ENCODE data around the gene CBLC.
"Not testable (repeated sequence)": the region's sequence is repeated elsewhere in the genome, so short reads cannot be mapped to it uniquely, and the experiment has no call there.

CBLC gene

DNA sequence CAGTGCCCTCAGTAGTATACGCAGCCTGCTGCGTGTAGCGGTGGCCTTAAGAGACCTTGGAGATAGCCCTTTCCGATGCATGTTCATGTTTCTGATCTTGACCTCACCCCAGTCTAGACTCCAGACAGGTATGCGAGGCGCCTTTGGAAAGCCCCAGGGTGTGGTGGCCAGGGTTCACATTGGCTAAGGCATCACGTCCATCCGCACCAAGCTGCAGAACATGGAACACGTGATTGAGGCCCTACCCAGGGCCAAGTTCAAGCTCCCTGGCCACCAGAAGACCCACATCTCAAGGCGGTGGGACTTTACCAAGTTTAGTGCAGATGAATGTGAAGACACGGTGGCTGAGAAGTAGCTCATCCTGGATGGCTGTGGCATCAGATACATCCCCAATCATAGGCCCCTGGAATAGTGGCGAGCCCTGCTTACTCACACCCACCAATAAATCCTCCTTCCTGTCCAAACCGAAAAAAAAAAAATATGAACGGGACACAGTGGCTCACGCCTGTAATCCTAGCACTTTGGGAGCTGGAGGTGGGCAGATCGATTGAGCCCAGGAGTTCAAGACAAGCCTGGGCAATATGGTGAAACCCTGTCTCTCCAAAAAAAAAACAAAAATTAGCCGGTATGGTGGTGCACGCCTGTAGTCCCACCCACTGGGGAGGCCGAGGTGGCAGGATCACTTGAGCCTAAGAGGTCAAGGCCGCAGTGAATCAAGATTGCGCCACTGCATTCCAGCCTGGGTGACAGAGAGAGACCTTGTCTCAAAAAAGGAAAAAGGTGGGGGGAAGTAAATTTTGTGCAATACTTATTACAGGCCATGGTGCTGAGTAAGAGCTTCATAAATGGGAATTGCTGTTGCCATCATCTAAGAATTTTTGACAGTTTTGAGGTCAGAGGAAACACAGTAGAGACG lies 12.4 kb upstream of the CBLC start:
- H3K4me3 ChIP-seq (ENCODE audit: control insufficient read depth in 1 of 7, extremely low read depth in 1 of 7, insufficient read depth in 4 of 7, low read depth in 2 of 7, low read length in 6 of 7) = no peak overlapping the region
- POLR2A ChIA-PET = interaction anchor here (1.0 to 2.1 kb wide), 3 partner anchors 8 to 12 kb away, joined by 5 to 11 read pairs (median 7); no protein-coding TSS in a partner anchor
- no peak overlapping the region for H3K27ac ChIP-seq (ENCODE audit: insufficient read depth in 1 of 2, low read depth in 1 of 2, low read length in 2 of 2, poor library complexity in 1 of 2, severe bottlenecking in 2 of 2)
- DNase-seq = peak in 2 of 3 donors; percentile 47 to 50
- H3K36me3 ChIP-seq (ENCODE audit: control insufficient read depth in 4 of 4, insufficient read depth in 4 of 4, low read length in 3 of 4) = peaks cover 0 to 4% (median under 1%) of the 10 kb centered on the region in 4 experiments
- H3K9me3 ChIP-seq (ENCODE audit: control extremely low read depth in 1 of 5, control insufficient read depth in 4 of 5, insufficient read depth in 2 of 5, low read depth in 1 of 5, low read length in 4 of 5) = peaks cover 0 to 3% (median 0%) of the 10 kb centered on the region in 5 experiments
- CTCF ChIA-PET = interaction anchor here (0.9 to 12.9 kb wide), 7 partner anchors 8 to 74 kb away, joined by 3 to 306 read pairs (median 6); no protein-coding TSS in a partner anchor
- 96% methylated on average over 18 of the region's 22 CpGs for WGBS (ENCODE audit: insufficient coverage)
- peaks cover 3 to 48% (median 26%) of the 10 kb centered on the region in 4 experiments for H3K4me1 ChIP-seq (ENCODE audit: control extremely low read depth in 1 of 4, control insufficient read depth in 4 of 4, insufficient read depth in 4 of 4, low read length in 3 of 4)
- no peaks in the 10 kb centered on the region for H3K27me3 ChIP-seq (replicated peaks in 2 of 5; ENCODE audit: control insufficient read depth in 4 of 5, insufficient read depth in 5 of 5, low read length in 4 of 5)

DNA sequence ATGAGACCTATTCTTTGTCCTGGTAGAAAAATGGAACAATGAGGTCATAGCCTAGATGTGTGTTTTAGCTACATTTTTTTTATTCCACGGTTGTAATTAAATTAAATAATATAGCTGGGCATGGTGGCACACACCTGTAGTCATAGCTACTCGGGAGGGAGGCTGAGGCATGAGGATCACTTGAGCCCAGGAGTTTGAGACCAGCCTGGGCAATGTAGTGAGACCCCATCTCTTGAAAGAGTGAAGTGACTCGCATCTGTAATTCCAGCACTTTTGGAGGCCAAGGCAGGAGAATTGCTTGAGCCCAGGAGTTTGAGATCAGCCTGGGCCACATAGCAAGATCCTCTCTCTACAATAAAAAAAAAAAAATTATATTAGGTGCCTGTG lies 11.7 kb upstream of the CBLC start:
- no peak for DNase-seq
- Histone ChIP-seq H3K27ac (ENCODE audit: insufficient read depth in 1 of 2, low read depth in 1 of 2, low read length in 2 of 2, poor library complexity in 1 of 2, severe bottlenecking in 2 of 2) (no peak overlapping the region), H3K4me3 (ENCODE audit: control insufficient read depth in 1 of 7, extremely low read depth in 1 of 7, insufficient read depth in 4 of 7, low read depth in 2 of 7, low read length in 6 of 7) (no peak overlapping the region), H3K9me3 (ENCODE audit: control extremely low read depth in 1 of 5, control insufficient read depth in 4 of 5, insufficient read depth in 2 of 5, low read depth in 1 of 5, low read length in 4 of 5) (peaks cover 0 to 3% (median 0%) of the 10 kb centered on the region in 5 experiments), H3K36me3 (ENCODE audit: control insufficient read depth in 4 of 4, insufficient read depth in 4 of 4, low read length in 3 of 4) (peaks cover 0 to 2% (median 0%) of the 10 kb centered on the region in 4 experiments), H3K27me3 (replicated peaks in 2 of 5; ENCODE audit: control insufficient read depth in 4 of 5, insufficient read depth in 5 of 5, low read length in 4 of 5) (no peaks in the 10 kb centered on the region), H3K4me1 (ENCODE audit: control extremely low read depth in 1 of 4, control insufficient read depth in 4 of 4, insufficient read depth in 4 of 4, low read length in 3 of 4) (peaks cover 3 to 47% (median 26%) of the 10 kb centered on the region in 4 experiments)
- POLR2A ChIA-PET = interaction anchor here (1.0 to 2.1 kb wide), 3 partner anchors 8 to 12 kb away, joined by 5 to 11 read pairs (median 7); no protein-coding TSS in a partner anchor
- WGBS (ENCODE audit: insufficient coverage) = 96% methylated on average over 2 of the region's 3 CpGs
- CTCF ChIA-PET = interaction anchor here (1.3 to 12.9 kb wide), 7 partner anchors 9 to 77 kb away, joined by 4 to 306 read pairs (median 6); no protein-coding TSS in a partner anchor

DNA sequence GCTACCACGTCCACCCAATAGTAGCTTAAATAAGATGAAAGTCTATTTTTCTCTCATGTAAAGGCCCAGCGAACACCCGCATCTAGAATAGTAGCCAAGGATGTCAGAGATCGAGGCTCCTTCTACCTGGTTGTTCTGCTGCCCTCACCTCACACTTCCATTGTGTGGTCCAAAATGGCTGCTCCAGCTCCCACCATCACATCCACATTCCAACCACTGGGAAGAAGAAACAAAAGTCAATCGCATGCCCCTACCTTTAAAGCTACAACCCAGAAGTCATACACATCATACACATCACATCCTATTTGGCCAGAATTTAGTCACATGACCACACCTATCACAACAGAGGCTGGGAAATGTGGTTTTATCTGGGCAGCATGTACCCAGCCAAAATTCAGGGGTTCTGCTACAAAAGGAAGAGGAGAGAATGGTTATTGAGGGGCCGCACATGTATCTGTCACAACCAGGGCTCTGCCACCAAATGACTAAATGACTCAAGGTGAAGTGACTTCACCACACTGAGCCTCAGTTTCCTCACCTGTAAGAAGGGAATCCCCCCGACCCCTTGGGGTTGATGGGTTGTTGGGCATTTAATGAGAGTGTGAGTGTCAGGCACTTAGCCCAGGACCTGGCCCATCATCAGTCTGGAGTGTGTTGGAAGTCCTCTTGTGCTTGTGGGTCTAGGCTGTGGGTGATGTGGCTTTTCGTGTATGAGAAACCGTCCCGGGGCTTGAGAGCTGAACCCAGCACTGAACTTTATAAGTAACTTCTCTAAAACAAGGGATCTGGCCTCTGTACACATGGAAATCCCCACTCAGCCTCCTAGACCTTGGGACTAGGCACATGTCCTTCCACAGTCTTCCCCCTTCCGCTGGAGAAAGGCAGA lies 10.2 kb upstream of the CBLC start:
- peak in 2 of 3 donors; percentile 55 to 66 for DNase-seq
- Histone ChIP-seq H3K4me3 (ENCODE audit: control insufficient read depth in 1 of 7, extremely low read depth in 1 of 7, insufficient read depth in 4 of 7, low read depth in 2 of 7, low read length in 6 of 7) (no peak overlapping the region), H3K4me1 (ENCODE audit: control extremely low read depth in 1 of 4, control insufficient read depth in 4 of 4, insufficient read depth in 4 of 4, low read length in 3 of 4) (peaks cover 3 to 49% (median 26%) of the 10 kb centered on the region in 4 experiments), H3K27me3 (replicated peaks in 2 of 5; ENCODE audit: control insufficient read depth in 4 of 5, insufficient read depth in 5 of 5, low read length in 4 of 5) (no peaks in the 10 kb centered on the region), H3K27ac (ENCODE audit: insufficient read depth in 1 of 2, low read depth in 1 of 2, low read length in 2 of 2, poor library complexity in 1 of 2, severe bottlenecking in 2 of 2) (no peak overlapping the region), H3K9me3 (ENCODE audit: control extremely low read depth in 1 of 5, control insufficient read depth in 4 of 5, insufficient read depth in 2 of 5, low read depth in 1 of 5, low read length in 4 of 5) (peaks cover 0 to 3% (median 0%) of the 10 kb centered on the region in 5 experiments), H3K36me3 (ENCODE audit: control insufficient read depth in 4 of 4, insufficient read depth in 4 of 4, low read length in 3 of 4) (no peaks in the 10 kb centered on the region)
- WGBS (ENCODE audit: insufficient coverage) = 100% methylated on average over 5 of the region's 11 CpGs
- CTCF ChIA-PET = interaction anchor here (0.8 to 13.3 kb wide), 8 partner anchors 10 to 79 kb away, joined by 3 to 306 read pairs (median 5); no protein-coding TSS in a partner anchor
- POLR2A ChIA-PET = interaction anchor here (0.6 to 5.4 kb wide), 3 partner anchors 11 to 43 kb away, joined by 4 to 36 read pairs (median 5); no protein-coding TSS in a partner anchor

DNA sequence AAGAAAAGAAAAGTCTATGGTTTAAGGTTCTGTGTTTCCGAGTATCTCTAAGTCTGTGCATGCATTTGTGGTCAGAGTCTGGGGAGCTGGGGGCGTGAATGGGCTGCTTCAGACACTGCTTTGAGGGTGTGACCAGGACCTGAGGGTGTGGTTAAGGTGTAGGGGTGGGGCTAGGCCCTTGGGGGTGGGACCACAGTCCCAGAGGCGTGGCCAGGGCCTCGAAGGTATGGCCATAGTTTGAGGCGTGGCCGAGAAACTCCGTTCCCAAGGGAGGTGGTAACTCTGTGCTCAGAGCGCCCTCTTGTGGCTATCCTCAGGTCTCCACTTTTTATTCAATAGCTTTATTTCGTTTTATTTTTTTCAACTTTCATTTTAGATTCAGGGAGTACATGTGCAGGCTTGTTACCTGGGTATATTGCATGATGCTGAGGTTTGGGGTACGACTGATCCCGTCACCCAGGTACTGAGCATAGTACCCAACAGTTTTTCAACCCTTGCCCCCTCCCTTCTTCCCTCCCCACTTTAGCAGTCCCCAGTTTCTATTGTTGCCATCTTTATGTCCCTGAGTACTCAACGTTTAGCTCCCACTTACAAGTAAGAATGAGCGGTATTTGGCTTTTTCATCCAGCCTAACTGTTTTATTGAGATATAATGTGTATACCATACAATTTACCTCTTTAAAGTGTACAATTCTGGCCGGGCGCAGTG lies 7.0 kb upstream of the CBLC start:
- CTCF ChIA-PET = interaction anchor here (0.6 to 13.3 kb wide), 21 partner anchors 8 to 161 kb away, joined by 3 to 306 read pairs (median 4); no protein-coding TSS in a partner anchor
- DNase-seq = peak; percentile 98 to 99 (median 99)
- H3K4me3 ChIP-seq (ENCODE audit: control insufficient read depth in 1 of 7, extremely low read depth in 1 of 7, insufficient read depth in 4 of 7, low read depth in 2 of 7, low read length in 6 of 7) = peak overlapping the region in 2 of 7 experiments; percentile 19 to 28
- H3K27ac ChIP-seq (ENCODE audit: insufficient read depth in 1 of 2, low read depth in 1 of 2, low read length in 2 of 2, poor library complexity in 1 of 2, severe bottlenecking in 2 of 2) = no peak overlapping the region
- POLR2A ChIA-PET = interaction anchor here (0.6 to 5.4 kb wide), 9 partner anchors 15 to 200 kb away, joined by 3 to 36 read pairs (median 3); partner anchors contain the start of gene NECTIN2
- no peaks in the 10 kb centered on the region for H3K36me3 ChIP-seq (ENCODE audit: control insufficient read depth in 4 of 4, insufficient read depth in 4 of 4, low read length in 3 of 4)
- H3K4me1 ChIP-seq (ENCODE audit: control extremely low read depth in 1 of 4, control insufficient read depth in 4 of 4, insufficient read depth in 4 of 4, low read length in 3 of 4) = peaks cover 3 to 29% (median 18%) of the 10 kb centered on the region in 4 experiments
- H3K9me3 ChIP-seq (ENCODE audit: control extremely low read depth in 1 of 5, control insufficient read depth in 4 of 5, insufficient read depth in 2 of 5, low read depth in 1 of 5, low read length in 4 of 5) = peaks cover 0 to 3% (median 0%) of the 10 kb centered on the region in 5 experiments
- H3K27me3 ChIP-seq (replicated peaks in 2 of 5; ENCODE audit: control insufficient read depth in 4 of 5, insufficient read depth in 5 of 5, low read length in 4 of 5) = no peaks in the 10 kb centered on the region
- WGBS (ENCODE audit: insufficient coverage) = 0% methylated on average over 5 of the region's 15 CpGs

DNA sequence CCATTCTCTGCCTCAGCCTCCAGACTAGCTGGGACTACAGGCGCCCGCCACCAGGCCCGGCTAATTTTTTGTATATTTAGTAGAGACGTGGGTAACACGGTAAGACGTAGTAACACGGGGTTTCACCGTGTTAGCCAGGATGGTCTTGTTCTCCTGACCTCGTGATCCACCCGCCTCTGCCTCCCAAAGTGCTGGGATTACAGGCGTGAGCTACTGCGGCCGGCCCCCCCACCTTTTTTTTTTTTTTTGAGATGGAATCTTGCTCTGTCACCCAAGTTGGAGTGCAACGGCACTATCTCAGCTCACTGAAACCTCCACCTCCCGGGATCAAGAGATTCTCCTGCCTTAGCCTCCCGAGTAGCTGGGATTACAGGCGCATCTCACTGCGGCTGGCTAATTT lies 5.5 kb upstream of the CBLC start:
- not testable (repeated sequence) for H3K27ac ChIP-seq (ENCODE audit: insufficient read depth in 1 of 2, low read depth in 1 of 2, low read length in 2 of 2, poor library complexity in 1 of 2, severe bottlenecking in 2 of 2); H3K36me3 ChIP-seq (ENCODE audit: control insufficient read depth in 4 of 4, insufficient read depth in 4 of 4, low read length in 3 of 4); H3K27me3 ChIP-seq (replicated peaks in 2 of 5; ENCODE audit: control insufficient read depth in 4 of 5, insufficient read depth in 5 of 5, low read length in 4 of 5); DNase-seq; H3K9me3 ChIP-seq (ENCODE audit: control extremely low read depth in 1 of 5, control insufficient read depth in 4 of 5, insufficient read depth in 2 of 5, low read depth in 1 of 5, low read length in 4 of 5); H3K4me3 ChIP-seq (ENCODE audit: control insufficient read depth in 1 of 7, extremely low read depth in 1 of 7, insufficient read depth in 4 of 7, low read depth in 2 of 7, low read length in 6 of 7)
- peaks cover 3 to 26% (median 17%) of the 10 kb centered on the region in 4 experiments for H3K4me1 ChIP-seq (ENCODE audit: control extremely low read depth in 1 of 4, control insufficient read depth in 4 of 4, insufficient read depth in 4 of 4, low read length in 3 of 4)
- WGBS (ENCODE audit: insufficient coverage) = 93% methylated on average over 13 of the region's 18 CpGs
- ChIA-PET CTCF (interaction anchor here (0.7 to 13.3 kb wide), 13 partner anchors 9 to 118 kb away, joined by 3 to 306 read pairs (median 5); no protein-coding TSS in a partner anchor), POLR2A (interaction anchor here (2.3 to 5.4 kb wide), 2 partner anchors 19 to 50 kb away, joined by 10 to 36 read pairs; no protein-coding TSS in a partner anchor)

DNA sequence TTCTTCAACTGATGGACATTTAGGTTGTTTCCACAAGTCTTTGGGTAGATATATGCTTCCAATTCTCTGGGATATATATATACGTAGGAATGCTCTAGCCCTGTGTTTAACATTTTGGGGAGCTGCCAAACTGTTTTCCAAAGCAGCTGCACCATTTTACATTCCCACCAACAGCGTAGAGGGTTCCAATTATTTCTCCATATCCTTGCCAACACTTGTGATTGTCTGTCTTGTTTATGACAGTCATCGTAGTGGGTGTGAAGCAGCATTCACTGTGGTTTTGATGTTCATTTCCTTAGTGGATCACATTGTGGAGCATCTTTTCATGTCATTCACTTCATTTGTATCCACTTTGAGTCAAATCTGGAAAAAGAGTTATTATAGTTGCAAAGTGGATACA lies 4.7 kb upstream of the CBLC start:
- Histone ChIP-seq H3K4me3 (ENCODE audit: control insufficient read depth in 1 of 7, extremely low read depth in 1 of 7, insufficient read depth in 4 of 7, low read depth in 2 of 7, low read length in 6 of 7) (no peak overlapping the region), H3K4me1 (ENCODE audit: control extremely low read depth in 1 of 4, control insufficient read depth in 4 of 4, insufficient read depth in 4 of 4, low read length in 3 of 4) (peaks cover 3 to 18% (median 14%) of the 10 kb centered on the region in 4 experiments), H3K36me3 (ENCODE audit: control insufficient read depth in 4 of 4, insufficient read depth in 4 of 4, low read length in 3 of 4) (no peaks in the 10 kb centered on the region), H3K27me3 (replicated peaks in 2 of 5; ENCODE audit: control insufficient read depth in 4 of 5, insufficient read depth in 5 of 5, low read length in 4 of 5) (peaks cover 0 to 2% (median 0%) of the 10 kb centered on the region in 5 experiments), H3K9me3 (ENCODE audit: control extremely low read depth in 1 of 5, control insufficient read depth in 4 of 5, insufficient read depth in 2 of 5, low read depth in 1 of 5, low read length in 4 of 5) (peaks cover 0 to 3% (median 0%) of the 10 kb centered on the region in 5 experiments), H3K27ac (ENCODE audit: insufficient read depth in 1 of 2, low read depth in 1 of 2, low read length in 2 of 2, poor library complexity in 1 of 2, severe bottlenecking in 2 of 2) (no peak overlapping the region)
- ChIA-PET POLR2A (no interaction called here), CTCF (interaction anchor here (0.8 to 13.3 kb wide), 12 partner anchors 9 to 197 kb away, joined by 3 to 306 read pairs (median 6); no protein-coding TSS in a partner anchor)
- WGBS (ENCODE audit: insufficient coverage) = 100% methylated on average over 1 of the region's 3 CpGs
- no peak for DNase-seq

Measured in common myeloid progenitor, CD34-positive (primary cell).